RCC 7860 (cell line): Measurements from ENCODE around the gene DYNLT4.
A peak's percentile ranks its signal among the peaks of the same experiment; 100 is the strongest.

Experiments
- DNase-seq: peaks from one replicate; pipeline ENCODE4 v3.0.0-alpha.2; 2015; ENCODE audit warnings: low spot score
- FAIRE-seq: peaks from 2 replicates; lab custom pipeline; 2012; peaks lifted over from hg19 to GRCh38; lab: Jason Lieb, UNC

The DYNLT4 gene

DNA sequence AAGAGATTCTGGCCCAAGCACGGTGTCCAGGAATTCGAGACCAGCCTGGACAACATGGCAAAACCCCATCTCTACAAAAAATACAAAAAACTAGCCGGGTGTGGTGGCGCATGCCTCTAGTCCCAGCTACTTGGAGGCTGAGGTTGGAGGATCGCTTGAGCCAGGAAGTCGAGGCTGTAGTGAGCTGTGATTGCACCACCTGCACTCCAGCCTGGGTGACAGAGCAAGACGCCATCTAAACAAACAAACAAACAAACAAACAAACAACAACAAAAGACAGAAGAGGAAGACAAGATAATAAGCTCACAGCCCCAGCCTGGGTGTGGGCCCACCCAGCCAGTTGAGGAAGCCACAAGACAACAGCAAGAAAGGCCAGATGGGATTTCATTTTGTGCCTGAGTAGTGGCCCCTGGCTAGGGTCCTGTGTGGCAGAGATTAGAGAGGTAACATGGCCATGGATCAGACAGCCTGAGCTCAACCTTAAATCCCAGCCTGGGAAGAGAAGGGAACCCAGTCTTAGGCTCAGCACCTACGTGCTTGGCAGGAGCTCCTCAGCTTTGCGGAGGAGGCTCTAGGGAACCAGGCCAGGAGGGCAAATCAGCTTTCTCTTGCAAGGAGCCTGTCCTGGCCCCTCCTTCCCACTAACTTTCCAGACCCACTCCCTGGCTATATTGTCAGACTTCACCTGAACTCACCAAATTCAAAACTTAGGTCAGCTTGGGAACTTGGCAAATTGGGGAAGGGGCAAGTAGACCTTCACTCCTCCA is 14.2 kb downstream of the DYNLT4 start:
- DNase-seq = no peak
- no peak for FAIRE-seq

DNA sequence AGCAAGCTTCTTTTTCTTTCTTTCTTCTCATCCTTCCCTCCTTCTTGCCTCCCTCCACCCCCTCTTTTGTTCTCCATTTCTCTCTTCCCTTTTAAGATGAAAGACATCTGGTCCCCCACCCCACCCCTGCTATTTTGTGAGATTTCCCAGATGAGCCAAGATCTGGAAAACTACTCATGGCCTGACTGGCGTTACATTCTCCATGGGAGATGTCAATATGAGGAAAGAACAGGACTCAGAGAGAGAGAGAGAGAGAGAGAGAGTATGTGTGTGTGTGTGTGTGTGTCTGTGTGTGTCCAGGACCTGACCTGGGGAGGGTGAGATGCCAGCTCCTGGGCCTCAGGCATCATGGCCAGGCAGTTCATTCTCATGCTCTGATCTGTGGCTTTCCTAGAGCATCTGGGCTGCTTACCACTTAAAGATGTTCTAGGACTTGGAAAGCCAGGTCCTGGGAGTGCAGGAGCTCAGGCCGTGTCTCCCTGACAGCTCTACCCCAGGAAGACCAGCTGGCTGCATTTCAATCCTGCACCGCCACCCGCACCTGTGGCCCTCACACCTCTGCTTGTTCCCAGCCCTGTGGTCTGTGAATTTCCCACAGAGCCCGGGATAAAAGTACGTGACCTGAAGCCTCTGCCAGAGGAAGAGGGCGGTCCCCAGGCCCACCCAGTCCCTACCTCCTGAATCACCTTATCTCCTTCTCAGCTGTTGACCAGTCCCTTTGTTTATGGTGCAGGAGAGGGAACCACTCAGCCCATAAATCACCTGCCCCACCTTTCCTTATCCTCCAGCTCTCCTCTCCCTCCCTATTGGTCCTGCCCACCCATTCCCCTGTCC is 16.0 kb downstream of the DYNLT4 start:
- no peak for FAIRE-seq
- DNase-seq = no peak

DNA sequence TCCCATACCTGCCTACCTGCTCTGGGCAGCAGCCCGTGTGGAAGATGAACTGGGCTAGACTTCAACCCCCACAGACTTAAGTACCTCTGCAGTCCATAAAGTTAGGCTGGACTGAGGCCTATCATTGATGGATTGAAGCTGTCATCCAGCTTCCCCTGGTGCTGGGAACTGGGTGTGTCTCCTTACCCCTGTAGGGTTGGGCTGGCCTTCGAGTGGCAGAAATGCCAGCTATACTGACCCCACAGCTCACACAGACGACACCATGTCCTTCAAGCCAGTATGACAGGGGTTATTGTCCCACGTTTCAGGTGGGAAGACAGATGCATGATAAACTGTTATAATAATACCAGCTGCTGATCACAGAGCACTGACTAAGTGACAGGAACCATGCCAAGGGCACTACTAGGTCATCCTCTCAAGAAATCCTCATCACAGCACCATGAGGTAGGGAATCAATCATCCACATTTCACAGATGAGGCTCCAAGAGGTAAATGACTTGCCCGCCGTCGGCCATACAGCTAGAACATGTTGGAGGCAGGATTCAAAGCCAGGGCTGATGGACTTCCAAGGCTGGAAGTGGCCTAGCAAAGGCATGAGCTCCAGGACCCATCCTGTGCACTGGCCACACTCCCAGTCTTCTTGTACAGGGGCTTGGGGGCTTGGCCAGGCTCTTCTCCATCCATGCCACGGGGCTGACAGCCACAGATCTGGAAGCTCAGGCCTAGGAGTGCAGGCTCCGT is 18.9 kb downstream of the DYNLT4 start, which contains the start of gene BEST4:
BEST4 (minus strand) TSS at position 51 of the 741 bp plus-strand sequence. CDS start 465 bp downstream, outside the sequence.
- no peak for DNase-seq
- no peak for FAIRE-seq

DNA sequence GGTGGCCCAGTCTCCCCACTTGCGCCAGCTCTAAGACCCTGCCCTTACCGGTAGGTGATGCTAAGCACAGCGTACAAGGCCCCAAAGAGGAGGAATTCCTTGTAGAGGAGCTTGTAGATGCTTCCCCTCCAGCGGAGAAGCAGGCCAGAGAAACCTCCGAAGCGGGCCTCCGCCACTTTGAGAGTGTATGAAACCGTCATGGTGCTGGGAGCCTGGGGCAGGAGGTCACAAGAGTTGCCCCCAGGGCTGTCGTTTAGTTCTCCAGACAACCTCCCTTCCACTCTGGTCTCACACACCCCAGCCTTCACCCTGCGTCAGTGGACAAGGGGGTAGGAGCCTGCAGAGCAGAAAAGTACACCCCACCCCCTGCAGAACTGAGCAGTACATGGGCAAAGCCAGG is 19.6 kb downstream of the DYNLT4 start:
- no peak for FAIRE-seq
- no peak for DNase-seq

DNA sequence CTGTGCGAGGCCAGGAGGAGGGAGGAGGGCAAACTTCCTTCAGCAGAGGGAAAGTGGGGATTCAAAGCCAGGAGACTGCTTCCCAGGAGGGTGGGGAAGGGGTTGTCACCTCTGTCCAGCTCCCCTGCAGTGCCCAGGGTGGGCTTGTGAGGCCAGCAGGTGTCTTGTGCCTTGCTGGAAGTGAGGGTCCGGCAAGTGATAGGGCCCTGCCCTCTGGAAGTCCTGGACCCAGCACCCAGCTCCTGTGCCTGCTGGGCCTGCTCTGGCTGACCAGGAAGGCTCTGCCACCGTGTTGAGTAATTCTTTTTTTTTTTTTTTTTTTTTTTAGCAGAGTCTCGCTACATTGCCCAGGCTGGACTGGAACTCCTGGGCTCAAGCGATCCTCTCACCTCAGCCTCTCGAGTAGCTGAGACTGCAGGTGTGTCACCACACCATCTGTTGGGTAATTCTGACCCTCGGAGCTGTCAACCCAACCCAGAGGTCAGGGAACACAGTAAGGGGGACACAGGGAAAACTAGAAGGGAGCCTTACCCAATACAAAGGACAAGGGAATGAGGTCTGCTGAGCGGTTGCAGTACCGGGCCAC is 20.2 kb downstream of the DYNLT4 start:
- FAIRE-seq (no peak), DNase-seq (no peak)

DNA sequence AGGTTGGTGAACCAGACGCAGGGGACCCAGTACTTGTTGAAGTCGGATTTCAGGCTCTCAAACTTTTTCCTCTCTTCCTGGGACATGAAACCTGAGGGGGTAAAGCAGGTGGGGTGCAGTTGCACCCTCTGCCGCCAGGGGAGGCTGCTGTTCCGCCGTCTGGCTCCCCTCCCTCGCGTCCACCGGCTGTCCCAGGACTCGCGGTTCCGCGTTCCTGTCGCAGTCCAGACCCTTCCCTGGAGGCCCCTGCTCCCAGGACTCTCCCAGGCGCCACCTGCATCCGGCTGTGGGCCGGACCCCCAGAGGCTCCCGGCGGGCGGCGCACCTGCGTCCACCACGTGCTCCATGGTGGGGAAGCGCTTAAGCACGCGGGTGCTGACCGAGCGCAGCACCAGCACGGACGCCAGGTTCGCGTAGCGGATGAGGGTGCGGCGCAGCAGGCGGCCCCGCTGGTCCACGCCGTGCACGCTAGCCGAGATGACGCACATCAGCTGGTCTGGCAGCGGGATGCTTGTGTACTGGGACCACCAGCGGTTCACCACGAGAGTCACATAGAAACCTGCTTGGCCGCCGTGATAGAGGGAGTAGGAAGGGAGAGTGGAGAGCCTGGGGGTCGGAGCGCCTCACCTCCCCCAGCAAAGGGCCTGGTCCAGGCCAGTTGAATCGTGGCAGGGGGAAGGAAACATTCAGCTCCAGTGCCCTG is 20.9 kb downstream of the DYNLT4 start:
- FAIRE-seq = no peak
- DNase-seq = no peak

GRCh38 chr1:44785501-44786137 is 21.5 kb downstream of the DYNLT4 start:
- DNase-seq = no peak
- FAIRE-seq = no peak

DNA sequence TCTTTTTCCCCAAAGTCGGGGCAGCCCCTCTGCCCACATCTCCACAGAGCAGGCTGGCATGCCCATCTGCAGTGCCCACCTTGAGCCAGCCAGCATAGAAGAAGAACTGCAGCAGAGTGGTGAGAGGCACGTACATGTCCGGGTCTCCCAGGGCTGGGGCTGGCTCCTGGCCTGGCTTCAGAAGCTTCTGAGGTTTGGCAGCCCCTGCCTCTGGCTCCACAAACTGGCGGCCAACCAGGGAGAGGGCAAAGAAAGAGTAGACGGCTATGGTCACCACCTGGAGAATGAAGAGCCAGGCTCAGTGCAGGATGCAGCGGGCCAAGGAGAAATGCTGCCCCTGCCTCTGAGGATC is 22.1 kb downstream of the DYNLT4 start:
- DNase-seq (no peak), FAIRE-seq (no peak)

- DNase-seq = no peak
- no peak for FAIRE-seq
These were observed 22.8 kb downstream of the DYNLT4 start for GRCh38 chr1:44784094-44785028.

GRCh38 chr1:44783697-44784093 is 23.5 kb downstream of the DYNLT4 start:
- DNase-seq (no peak), FAIRE-seq (no peak)

- FAIRE-seq (no peak), DNase-seq (no peak)
These were observed 26.5 kb downstream of the DYNLT4 start for GRCh38 chr1:44780583-44781121.

DNA sequence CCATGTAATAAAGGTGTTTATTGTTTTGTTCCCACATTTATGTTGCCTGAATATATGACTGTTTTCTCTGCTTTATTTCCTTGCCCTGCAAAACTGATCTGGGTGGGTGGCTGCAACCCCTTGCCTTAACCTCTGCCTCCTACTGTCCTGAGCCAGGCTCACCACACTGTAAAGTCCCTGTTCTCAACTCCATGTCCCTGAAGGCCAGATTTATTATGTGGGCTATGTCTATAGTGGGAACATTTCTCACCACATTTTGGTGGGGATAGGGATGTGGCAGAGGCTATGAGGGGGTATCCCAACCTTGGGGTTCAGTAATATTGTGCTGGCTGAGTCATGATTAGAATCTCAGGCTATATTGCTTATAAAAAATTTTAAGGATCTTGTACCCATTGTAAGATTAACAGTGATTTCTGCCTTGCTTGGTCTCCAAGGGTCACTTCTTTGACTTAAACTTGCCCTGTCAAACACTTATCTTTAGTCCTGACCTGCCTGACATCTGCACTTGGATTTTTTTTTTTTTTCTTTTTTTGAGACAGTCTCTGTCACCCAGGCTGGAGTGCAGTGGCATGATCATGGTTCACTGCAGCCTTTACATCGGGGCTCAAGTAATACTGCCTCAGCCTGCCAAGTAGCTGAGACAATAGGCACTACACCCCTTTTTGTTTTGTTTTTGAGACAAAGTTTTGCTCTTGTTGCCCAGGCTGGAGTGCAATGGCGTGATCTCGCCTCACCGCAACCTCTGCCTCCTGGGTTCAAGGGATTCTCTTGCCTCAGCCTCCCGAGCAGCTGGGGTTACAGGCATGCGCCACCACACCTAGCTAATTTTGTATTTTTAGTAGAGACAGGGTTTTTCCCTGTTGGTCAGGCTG is 28.2 kb downstream of the DYNLT4 start:
- DNase-seq (no peak), FAIRE-seq (no peak)

DNA sequence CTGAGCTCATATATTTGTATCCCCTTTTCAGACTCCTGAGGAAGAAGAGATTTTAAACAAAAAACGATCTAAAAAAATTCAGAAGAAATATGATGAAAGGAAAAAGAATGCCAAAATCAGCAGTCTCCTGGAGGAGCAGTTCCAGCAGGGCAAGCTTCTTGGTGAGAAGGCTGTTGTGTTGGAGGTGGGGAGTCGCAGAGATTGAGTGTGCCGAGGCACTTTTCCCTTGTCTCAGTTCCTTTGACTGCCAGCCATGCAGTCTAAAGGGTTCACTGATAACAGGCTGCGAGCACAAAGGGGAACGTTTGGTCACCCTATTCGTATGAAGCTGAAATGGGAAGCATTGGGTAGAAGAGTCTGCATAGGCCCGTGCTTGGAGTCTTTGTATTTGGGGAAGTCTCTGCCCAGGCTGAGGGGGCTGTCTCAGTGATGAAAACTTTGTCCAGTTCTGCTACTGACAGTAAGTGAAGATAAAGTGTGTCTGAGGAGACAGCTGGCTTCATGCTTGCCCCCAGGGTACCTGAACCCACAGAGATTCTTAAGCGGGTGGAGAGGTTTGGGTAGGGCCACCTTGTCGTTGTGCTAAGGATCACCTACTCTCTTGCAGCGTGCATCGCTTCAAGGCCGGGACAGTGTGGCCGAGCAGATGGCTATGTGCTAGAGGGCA is 29.0 kb downstream of the DYNLT4 start:
- DNase-seq (no peak), FAIRE-seq (no peak)

DNA sequence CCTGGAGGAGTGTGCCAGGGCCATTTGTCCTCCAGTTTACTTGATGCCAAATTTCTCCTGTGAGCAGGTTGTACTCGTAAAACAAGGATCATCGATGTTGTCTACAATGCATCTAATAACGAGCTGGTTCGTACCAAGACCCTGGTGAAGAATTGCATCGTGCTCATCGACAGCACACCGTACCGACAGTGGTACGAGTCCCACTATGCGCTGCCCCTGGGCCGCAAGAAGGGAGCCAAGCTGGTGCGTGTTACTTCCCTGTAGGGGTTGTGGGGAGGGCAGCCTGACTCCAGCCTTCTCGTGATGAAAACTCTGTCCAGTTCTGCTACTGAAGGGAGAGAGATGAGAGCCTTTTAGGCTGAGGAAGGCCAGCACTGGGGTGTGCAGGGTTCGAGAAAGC is 29.6 kb downstream of the DYNLT4 start:
- DNase-seq (no peak), FAIRE-seq (no peak)

DNA sequence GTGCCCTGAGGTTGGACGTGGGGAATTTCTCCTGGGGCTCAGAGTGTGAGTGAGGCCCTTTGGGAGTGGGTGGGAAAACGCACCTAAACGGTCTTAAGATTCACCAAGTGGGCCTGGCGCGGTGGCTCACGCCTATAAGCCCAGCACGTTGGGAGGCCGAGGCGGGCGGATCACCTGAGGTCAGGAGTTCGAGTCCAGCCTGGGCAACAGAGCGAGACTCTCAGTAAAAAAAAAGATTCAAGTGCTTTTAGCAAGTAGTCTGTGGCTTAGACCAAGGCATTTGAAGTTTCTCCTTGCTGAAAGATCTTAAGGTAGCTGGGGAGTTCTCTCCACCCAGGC is 30.5 kb downstream of the DYNLT4 start:
- FAIRE-seq (no peak), DNase-seq (no peak)

GRCh38 chr1:44775930-44776729 is 31.0 kb downstream of the DYNLT4 start:
- FAIRE-seq = no peak
- DNase-seq = peak; percentile 33
